GM12801 (cell line): ENCODE data around the gene RER1.

Experiments used
- TF ChIP-seq, protein P1 (sequence below): IDR thresholded peaks from one replicate; pipeline ENCODE4 v1.5.1; 2011; ENCODE audit warnings: control low read depth; ENCODE audit not compliant: insufficient read length; ENCODE audit errors: extremely low read depth

RER1 gene

DNA sequence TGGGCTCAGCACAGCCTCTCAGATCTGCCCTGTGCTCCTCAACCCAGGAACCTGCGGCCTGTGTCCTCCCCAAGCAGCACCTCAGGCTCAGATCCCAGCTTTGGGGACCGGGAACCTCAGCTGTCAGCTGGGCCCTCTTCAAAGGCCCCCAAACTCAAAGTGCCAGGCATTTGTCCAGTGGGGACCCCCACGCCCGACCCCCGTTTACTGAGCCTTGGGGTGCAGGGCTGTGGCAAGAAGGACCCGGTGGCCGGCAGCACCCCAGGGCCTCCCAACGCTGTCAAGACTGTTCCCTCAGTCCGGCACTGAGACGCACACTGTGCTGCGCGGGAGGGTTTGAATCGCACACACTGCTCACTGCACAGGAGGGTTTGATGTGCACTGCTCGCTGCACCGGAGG lies 35.2 kb upstream of the RER1 start:
- TF ChIP-seq, protein P1, sequence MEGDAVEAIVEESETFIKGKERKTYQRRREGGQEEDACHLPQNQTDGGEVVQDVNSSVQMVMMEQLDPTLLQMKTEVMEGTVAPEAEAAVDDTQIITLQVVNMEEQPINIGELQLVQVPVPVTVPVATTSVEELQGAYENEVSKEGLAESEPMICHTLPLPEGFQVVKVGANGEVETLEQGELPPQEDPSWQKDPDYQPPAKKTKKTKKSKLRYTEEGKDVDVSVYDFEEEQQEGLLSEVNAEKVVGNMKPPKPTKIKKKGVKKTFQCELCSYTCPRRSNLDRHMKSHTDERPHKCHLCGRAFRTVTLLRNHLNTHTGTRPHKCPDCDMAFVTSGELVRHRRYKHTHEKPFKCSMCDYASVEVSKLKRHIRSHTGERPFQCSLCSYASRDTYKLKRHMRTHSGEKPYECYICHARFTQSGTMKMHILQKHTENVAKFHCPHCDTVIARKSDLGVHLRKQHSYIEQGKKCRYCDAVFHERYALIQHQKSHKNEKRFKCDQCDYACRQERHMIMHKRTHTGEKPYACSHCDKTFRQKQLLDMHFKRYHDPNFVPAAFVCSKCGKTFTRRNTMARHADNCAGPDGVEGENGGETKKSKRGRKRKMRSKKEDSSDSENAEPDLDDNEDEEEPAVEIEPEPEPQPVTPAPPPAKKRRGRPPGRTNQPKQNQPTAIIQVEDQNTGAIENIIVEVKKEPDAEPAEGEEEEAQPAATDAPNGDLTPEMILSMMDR = no peak

- TF ChIP-seq, protein P1 = no peak
Measured at GRCh38 chr1:2356911-2357845, 34.5 kb upstream of the RER1 start.

- TF ChIP-seq, protein P1 = no peak
Measured at GRCh38 chr1:2358072-2358471, 33.6 kb upstream of the RER1 start.

- TF ChIP-seq, protein P1 = no peak
Measured at GRCh38 chr1:2358651-2359640, 32.7 kb upstream of the RER1 start.

DNA sequence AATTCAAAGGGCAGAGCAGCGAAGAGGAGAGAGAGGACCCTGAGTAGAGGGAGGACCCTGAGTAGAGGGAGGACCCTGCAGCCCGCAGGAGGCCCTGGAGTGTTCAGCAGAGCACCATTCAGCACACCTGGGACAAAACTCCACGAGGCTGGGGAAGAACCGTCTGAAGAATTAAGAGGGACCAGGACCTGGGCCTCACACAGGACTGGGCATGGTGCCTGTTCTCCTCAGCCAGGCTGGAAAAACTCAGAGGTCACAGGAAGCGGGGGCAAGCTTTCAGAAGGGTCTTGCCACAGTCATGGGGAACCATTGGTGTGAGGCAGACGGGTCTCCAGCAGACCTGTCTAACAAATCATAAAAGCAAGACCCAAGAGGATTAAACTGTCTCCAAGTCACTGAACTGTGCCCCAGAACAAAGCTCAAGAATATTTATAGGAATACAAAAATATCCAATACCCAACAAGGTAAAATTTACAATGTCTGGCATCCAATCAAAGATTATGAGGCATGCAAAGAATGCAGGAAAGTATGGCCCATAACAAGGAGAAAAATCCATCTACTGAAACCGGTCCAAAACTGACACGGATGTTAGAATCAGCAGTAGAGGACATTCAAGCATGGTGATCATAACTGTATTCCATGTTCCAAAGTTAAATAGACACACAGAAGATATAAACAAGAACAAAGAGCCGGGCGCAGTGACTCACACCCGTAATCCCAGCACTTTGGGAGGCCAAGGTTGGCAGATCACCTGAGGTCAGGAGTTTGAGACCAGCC lies 30.9 kb upstream of the RER1 start:
- TF ChIP-seq, protein P1 = no peak

- TF ChIP-seq, protein P1 = no peak
Measured at GRCh38 chr1:2363847-2364513, 27.7 kb upstream of the RER1 start.
